ENCODE data around the gene SLC51A. TPM values are rescaled to one million over a fixed set of nuclear protein-coding genes. Genes with fewer than 3 reads are reported as not detected.
A peak's percentile ranks its signal among the peaks of the same experiment; 100 is the strongest.
"Not testable (repeated sequence)": the region's sequence is repeated elsewhere in the genome, so short reads cannot be mapped to it uniquely, and the experiment has no call there.

Gene SLC51A
- total RNA-seq = not detected in 2 replicates

GRCh38 chr3:196216089-196216564 is at the start of gene SLC51A:
TSS of gene SLC51A (plus strand) at chr3:196216534. CDS start at chr3:196216713, 179 bp downstream.
- Histone ChIP-seq H3K4me1 (ENCODE audit: insufficient read depth, low read length) (peaks cover 12% of the 10 kb centered on the region), H3K36me3 (ENCODE audit: insufficient read depth, low read length) (no peaks in the 10 kb centered on the region), H3K79me2 (ENCODE audit: insufficient read depth, low read length) (no peaks in the 10 kb centered on the region), H3K4me3 (ENCODE audit: insufficient read depth, low read length) (no peak within 1 kb of the TSS), H4K20me1 (ENCODE audit: insufficient read depth, low read length) (no peaks in the 10 kb centered on the region), H2AFZ (ENCODE audit: low read length) (no peak within 1 kb of the TSS), H3K4me2 (ENCODE audit: insufficient read depth, low read length) (no peak within 1 kb of the TSS), H3K27me3 (ENCODE audit: insufficient read depth, low read length) (peaks cover 2% of the 10 kb centered on the region), H3K27ac (ENCODE audit: low read depth, low read length) (no peak within 1 kb of the TSS), H3K9me3 (ENCODE audit: low read depth, low read length) (no peaks in the 10 kb centered on the region)
- no peak for DNase-seq (ENCODE audit: insufficient read length, low spot score, missing footprints)
- no peak for TF ChIP-seq CTCF (IDR thresholded peaks at IDR 0.05; ENCODE audit: extremely low read depth, low read depth, low read length)

GRCh38 chr3:196166741-196167140 is 49.6 kb upstream of the SLC51A start:
- H3K27me3 ChIP-seq (ENCODE audit: insufficient read depth, low read length) = no peaks in the 10 kb centered on the region
- no peak overlapping the region for H3K4me3 ChIP-seq (ENCODE audit: insufficient read depth, low read length)
- DNase-seq (ENCODE audit: insufficient read length, low spot score, missing footprints) = peak; percentile 34
- H4K20me1 ChIP-seq (ENCODE audit: insufficient read depth, low read length) = no peaks in the 10 kb centered on the region
- no peak overlapping the region for H3K27ac ChIP-seq (ENCODE audit: low read depth, low read length)
- no peak overlapping the region for H3K4me2 ChIP-seq (ENCODE audit: insufficient read depth, low read length)
- H2AFZ ChIP-seq (ENCODE audit: low read length) = no peak overlapping the region
- no peaks in the 10 kb centered on the region for H3K4me1 ChIP-seq (ENCODE audit: insufficient read depth, low read length)
- no peaks in the 10 kb centered on the region for H3K36me3 ChIP-seq (ENCODE audit: insufficient read depth, low read length)
- TF ChIP-seq CTCF (IDR thresholded peaks at IDR 0.05; ENCODE audit: extremely low read depth, low read depth, low read length) = no peak
- H3K79me2 ChIP-seq (ENCODE audit: insufficient read depth, low read length) = no peaks in the 10 kb centered on the region
- H3K9me3 ChIP-seq (ENCODE audit: low read depth, low read length) = no peaks in the 10 kb centered on the region

GRCh38 chr3:196168808-196169391 is 47.4 kb upstream of the SLC51A start:
- Histone ChIP-seq H3K27ac (ENCODE audit: low read depth, low read length) (no peak overlapping the region), H3K79me2 (ENCODE audit: insufficient read depth, low read length) (no peaks in the 10 kb centered on the region), H2AFZ (ENCODE audit: low read length) (no peak overlapping the region), H3K4me2 (ENCODE audit: insufficient read depth, low read length) (no peak overlapping the region), H4K20me1 (ENCODE audit: insufficient read depth, low read length) (no peaks in the 10 kb centered on the region), H3K27me3 (ENCODE audit: insufficient read depth, low read length) (no peaks in the 10 kb centered on the region), H3K4me3 (ENCODE audit: insufficient read depth, low read length) (no peak overlapping the region), H3K9me3 (ENCODE audit: low read depth, low read length) (no peaks in the 10 kb centered on the region), H3K36me3 (ENCODE audit: insufficient read depth, low read length) (no peaks in the 10 kb centered on the region), H3K4me1 (ENCODE audit: insufficient read depth, low read length) (no peaks in the 10 kb centered on the region)
- no peak for TF ChIP-seq CTCF (IDR thresholded peaks at IDR 0.05; ENCODE audit: extremely low read depth, low read depth, low read length)
- DNase-seq (ENCODE audit: insufficient read length, low spot score, missing footprints) = peak; percentile 47

- Histone ChIP-seq H3K27ac (ENCODE audit: low read depth, low read length) (no peak overlapping the region), H3K36me3 (ENCODE audit: insufficient read depth, low read length) (no peaks in the 10 kb centered on the region), H3K4me2 (ENCODE audit: insufficient read depth, low read length) (no peak overlapping the region), H3K9me3 (ENCODE audit: low read depth, low read length) (no peaks in the 10 kb centered on the region), H4K20me1 (ENCODE audit: insufficient read depth, low read length) (no peaks in the 10 kb centered on the region), H3K27me3 (ENCODE audit: insufficient read depth, low read length) (no peaks in the 10 kb centered on the region), H3K79me2 (ENCODE audit: insufficient read depth, low read length) (no peaks in the 10 kb centered on the region), H3K4me3 (ENCODE audit: insufficient read depth, low read length) (no peak overlapping the region), H2AFZ (ENCODE audit: low read length) (no peak overlapping the region), H3K4me1 (ENCODE audit: insufficient read depth, low read length) (no peaks in the 10 kb centered on the region)
- DNase-seq (ENCODE audit: insufficient read length, low spot score, missing footprints) = no peak
- no peak for TF ChIP-seq CTCF (IDR thresholded peaks at IDR 0.05; ENCODE audit: extremely low read depth, low read depth, low read length)
Measured at GRCh38 chr3:196169836-196170240, 46.5 kb upstream of the SLC51A start.

GRCh38 chr3:196170296-196170695 is 46.0 kb upstream of the SLC51A start:
- not testable (repeated sequence) for H3K4me3 ChIP-seq (ENCODE audit: insufficient read depth, low read length); H3K27ac ChIP-seq (ENCODE audit: low read depth, low read length); H4K20me1 ChIP-seq (ENCODE audit: insufficient read depth, low read length); H3K79me2 ChIP-seq (ENCODE audit: insufficient read depth, low read length); H3K4me1 ChIP-seq (ENCODE audit: insufficient read depth, low read length); H3K36me3 ChIP-seq (ENCODE audit: insufficient read depth, low read length); H3K27me3 ChIP-seq (ENCODE audit: insufficient read depth, low read length); H3K4me2 ChIP-seq (ENCODE audit: insufficient read depth, low read length); DNase-seq (ENCODE audit: insufficient read length, low spot score, missing footprints); H3K9me3 ChIP-seq (ENCODE audit: low read depth, low read length); H2AFZ ChIP-seq (ENCODE audit: low read length)
